Fibroblast of upper back skin (primary cell): ENCODE results near the gene PRPSAP2.
"Not testable (repeated sequence)": the region's sequence is repeated elsewhere in the genome, so short reads cannot be mapped to it uniquely, and the experiment has no call there.

ENCODE experiments used
- DNase-seq: peaks from one replicate; pipeline ENCODE4 v3.0.0-alpha.2; 2013

PRPSAP2 gene

DNA sequence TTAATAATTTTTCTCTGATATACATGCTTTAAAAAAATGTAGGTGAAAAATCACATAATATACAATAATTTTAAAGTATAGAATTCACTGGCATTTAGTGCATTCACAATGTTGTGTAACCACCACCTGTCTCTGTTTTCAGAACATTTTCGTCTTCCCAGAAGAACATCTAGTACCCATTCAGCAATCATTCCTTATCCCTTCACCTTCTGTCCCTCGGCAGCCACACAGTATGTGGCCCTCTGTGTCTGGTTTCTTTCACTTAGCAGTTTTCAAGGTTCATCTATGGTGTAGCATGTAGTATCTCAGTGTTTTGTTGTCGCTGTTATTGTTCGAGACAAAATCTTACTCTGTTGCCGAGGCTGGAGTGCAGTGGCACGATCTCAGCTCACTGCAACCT, 33.6 kb downstream of the PRPSAP2 start:
- no peak for DNase-seq

DNA sequence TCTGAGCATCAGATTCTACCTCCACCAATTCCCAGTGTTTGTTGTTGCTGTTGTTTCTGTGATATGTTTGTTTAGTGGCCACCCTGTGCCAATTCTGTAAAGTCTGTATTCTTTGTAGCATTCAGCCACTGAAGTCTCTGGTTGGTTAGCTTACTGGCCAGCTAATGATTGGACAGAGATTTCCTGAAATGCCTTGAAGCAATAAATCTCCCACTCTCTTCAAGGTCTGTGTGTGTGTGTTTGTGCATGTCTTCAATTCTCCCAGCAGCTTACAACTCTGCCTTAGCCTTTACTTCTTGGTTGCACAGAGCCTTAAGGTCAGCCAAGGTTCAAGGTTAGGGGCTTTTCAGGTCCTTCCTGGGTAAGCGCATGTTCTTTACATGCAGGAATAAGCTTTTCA, 38.2 kb downstream of the PRPSAP2 start:
- no peak for DNase-seq

DNA sequence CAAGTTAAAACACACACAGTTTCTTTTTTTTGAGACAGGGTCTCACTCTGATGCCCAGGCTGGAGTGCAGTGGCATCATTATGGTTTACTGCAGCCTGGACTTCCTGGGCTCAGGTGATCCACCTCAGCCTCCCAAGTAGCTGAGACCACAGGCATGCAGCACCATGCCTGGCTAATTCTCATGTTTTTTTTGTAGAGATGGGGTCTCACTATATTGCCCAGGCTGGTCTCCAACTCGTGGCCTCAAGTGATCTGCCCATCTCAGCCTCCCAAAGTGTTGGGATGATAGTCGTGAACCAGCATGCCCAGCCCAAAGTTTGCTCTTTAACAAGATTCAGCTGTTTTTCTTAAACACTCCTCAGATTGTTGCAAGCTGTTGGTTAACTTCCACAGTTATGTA, 39.0 kb downstream of the PRPSAP2 start:
- DNase-seq: no peak

DNA sequence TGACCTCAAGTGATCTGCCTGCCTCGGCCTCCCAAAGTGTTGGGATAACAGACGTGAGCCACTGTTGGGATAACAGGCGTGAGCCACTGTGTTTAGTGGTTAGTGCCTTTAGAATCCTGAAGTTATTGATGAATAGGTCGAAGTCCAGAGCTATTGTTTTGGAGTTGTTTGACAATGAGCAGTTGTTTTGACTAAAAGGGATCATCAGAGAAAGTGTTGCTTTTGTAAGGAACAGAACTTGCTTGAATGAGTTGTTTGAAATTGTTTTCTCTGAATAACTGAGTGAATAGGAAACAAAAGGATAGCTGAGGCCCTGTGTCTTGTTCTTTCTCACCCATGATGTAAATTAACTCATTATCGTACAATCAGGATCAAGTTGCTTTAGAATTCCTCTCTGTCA, 46.6 kb downstream of the PRPSAP2 start:
- DNase-seq: no peak

DNA sequence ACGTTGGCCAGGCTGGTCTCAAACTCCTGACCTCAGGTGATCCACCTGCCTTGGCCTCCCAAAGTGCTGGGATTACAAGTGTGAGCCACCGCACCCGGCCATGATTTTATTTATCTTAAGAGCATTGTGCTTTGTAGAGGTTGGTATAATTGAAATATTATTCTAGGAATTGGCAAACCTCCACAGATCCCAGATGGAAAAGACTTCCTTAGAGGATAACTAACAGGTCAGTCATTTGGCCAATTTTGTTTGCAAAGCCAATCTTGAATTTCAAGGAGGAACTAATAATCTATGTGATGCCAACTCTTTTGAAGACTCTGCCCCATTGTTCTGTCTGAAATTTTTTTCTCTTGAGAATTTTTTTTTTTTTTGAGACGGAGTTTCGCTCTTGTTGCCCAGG, 47.3 kb downstream of the PRPSAP2 start:
- DNase-seq: no peak

DNA sequence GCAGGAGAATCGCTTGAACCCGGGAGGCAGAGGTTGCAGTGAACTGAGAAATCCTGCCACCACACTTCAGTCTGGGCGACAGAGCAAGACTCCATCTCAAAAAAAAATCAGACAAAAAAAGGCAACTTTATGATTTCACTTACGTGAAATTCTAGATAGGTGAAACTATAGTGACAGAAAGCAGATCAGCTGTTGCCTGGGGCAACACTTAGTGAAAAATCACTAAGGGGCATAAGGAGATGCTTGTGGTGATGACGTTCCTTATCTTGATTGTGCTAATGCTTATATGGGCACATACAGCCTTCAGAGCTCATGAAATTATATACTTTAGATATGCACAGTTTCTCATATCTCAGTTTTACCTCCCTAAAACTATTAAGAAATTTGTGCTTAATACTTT, 52.4 kb downstream of the PRPSAP2 start:
- DNase-seq: no peak

DNA sequence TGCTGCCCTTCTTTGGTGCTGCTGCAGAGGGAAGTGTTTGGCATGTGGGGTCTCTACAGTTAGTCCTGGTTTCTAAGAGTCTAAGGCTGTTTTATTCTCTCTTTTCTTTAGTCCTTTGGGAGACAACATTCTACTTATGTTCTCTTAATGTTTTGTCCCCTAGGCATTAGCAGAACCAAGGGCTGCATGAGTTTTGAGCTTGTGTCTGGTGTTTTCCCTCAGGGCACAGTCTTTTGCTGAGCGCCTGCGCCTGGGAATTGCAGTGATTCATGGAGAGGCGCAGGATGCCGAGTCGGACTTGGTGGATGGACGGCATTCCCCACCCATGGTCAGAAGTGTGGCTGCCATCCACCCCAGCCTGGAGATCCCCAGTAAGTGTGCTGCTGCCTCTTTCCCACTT, 53.0 kb downstream of the PRPSAP2 start:
- no peak for DNase-seq

DNA sequence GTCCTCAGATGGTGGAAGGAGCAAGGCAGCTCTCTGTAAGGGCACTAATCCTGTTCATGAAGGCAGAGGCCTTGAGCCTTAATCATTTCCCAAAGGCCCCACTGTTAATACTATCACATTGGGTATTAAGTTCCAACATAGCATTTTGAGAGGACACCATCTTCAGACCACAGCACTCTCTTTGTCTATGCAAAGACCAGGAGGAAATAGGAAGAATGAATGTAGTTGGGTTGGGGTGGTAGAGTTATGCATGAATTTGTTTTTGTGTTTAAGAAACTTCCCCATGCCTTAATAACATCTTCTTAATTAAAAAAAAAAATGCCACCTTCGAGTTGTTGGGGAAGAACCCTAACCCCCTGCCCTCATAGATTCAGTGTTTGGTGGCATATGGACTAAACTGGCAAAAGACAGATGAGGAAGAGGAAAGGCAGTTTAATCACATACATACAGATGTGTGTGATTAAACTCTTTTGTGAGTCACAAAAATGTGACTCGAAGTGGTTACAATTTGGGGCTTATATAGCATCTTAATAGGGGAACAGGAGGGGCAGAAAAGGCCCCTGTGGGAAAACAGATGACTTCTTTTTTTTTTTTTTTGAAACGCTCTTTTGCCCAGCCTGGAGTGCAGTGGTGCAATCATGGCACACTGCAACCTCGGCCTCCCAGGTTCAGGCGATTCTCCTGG, 59.0 kb downstream of the PRPSAP2 start:
- peak; percentile 44 for DNase-seq

DNA sequence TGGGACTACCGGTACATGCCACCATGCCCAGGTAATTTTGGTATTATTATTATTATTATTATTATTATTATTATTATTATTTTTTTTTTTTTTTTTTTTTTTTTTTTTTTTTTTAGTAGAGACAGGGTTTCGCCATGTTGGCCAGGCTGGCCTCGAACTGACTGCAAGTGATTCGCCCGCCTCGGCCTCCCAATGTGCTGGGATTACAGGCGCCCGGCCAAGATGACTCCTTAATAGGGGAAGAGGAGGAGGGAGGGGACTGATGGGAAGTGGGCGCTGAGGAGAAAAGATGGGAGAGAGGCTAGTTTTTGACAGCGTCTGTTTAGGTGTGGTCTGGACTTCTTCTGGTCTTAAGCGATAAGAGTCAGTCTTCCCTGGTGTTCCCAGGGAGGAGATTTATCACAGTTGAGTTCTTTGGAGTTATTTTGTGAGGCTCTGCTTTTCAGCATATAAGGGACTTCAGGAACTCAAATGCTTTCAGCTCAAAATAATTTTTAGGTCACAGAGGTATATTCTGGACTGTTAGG, 59.6 kb downstream of the PRPSAP2 start:
- peak; percentile 10 for DNase-seq

DNA sequence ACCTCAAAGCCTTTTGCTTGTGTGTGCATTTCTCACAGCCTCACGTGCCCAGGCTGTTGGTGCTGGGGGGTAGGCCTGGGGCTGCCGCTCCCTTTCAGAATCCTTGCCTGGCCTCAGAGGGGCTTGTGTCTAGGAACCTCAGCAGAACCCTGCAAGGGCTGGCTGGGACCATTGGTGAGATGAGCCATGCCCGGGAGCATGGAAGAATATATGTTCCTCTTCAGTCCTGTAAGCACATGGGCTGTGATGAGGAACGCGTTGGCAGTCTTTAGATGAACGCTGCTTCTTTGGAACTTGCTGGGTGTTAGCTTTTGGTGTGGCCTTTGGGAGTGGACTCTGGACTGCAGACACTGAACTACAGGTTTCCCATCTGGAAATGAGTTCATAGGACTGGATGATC, 62.0 kb downstream of the PRPSAP2 start:
- no peak for DNase-seq

DNA sequence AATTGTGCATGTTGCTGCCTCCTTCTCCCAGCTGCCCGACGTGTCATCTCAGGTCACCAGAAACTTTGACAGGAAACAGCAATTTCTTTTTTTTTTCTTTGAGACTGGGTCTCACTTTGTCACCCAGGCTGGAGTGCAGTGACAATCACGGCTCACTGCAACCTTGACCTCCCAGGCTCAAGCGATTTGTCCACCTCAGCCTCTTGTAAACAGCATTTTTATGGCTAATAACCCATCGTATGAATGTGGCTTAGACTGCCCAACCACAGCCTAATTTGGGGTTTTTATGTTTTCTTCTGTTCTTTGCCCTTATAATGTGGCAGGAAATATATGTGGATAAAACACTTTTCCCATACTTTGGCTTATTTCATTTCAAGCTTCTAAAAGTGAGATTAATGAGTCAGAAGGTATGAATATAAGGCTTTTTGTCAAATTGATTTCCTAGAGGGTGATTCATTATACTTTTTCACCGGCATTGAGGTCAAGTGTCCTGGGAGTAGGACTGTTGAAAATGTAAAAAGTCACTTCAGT, 63.0 kb downstream of the PRPSAP2 start:
- DNase-seq: peak; percentile 21

DNA sequence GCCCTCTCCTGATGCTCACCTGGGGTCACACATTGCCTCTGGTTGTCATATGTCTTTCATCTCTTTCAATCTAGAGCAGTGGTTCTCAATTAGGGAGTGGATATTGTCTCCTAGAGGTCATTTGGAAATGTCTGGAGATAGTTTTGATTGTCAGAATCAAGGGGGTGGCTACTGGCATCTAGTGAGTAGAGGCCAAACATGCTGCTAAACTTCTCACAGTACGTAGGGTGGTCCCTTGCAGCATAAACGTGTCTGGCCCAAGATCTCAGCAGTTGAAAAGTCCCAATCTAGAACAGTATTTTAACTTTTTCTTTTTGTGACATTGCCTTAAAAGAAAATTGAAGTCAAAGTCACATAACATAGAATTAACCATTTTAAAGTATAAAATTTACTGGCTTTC, 63.6 kb downstream of the PRPSAP2 start:
- no peak for DNase-seq

DNA sequence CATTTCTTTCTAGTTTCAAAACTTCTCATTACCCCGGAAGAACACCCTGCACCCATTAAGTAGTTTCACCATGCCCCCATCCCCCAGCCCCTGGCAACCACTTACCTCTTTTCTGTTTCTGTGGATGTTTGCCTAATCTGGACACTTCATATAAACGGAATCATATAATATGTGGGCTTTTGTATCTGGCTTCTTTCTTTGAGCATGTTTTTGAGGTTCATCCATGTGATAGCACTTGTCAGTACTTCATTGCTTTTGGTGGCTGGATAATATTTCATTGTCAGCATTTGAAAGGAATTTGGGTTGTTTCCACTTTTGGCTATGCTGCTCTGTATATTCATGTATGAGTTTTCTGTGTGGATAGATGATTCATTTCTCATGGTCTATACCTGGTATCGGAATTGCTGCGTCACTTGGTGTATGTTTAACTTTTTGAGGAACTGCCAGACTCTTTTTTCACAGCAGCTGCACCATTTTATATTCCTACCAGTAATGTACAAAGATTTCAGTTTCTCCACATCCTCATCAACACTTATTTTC, 64.1 kb downstream of the PRPSAP2 start:
- peak; percentile 81 for DNase-seq

DNA sequence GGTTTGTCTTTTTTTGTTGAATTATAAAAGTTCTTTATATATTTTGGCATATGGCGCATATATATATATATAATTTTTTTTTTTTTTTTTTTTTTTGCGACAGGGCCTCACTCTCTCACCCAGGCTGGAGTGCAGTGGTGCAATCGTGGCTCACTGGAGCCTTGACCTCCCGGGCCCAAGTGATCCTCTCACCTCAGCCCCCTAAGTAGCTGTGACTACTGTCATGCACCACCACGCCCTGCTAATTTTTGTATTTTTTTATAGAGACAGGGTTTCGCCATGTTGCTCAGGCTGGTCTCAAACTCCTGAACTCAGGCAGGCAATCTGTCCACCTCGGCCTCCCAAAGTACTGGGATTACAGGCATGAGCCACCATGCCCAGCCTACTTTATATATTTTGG, 64.7 kb downstream of the PRPSAP2 start:
- not testable (repeated sequence) for DNase-seq

DNA sequence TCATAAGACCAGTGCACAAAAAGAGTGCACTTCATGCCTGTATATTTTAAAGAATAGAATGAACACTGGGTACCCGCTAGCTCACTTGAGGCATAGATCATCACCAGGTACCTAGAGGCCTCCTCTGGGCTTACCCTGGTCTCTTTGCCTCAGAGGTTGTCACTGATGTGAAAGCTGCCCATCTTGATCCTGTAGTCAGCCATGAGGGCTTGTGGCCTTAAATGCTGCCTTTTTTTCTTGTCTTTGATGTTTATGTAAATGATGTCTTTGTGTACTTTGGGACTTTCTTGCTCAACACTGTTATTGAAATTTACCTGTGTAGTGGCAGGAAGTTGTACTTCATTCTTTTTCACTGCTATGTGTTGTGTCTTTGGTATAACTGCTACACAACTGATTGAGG, 67.3 kb downstream of the PRPSAP2 start:
- no peak for DNase-seq

DNA sequence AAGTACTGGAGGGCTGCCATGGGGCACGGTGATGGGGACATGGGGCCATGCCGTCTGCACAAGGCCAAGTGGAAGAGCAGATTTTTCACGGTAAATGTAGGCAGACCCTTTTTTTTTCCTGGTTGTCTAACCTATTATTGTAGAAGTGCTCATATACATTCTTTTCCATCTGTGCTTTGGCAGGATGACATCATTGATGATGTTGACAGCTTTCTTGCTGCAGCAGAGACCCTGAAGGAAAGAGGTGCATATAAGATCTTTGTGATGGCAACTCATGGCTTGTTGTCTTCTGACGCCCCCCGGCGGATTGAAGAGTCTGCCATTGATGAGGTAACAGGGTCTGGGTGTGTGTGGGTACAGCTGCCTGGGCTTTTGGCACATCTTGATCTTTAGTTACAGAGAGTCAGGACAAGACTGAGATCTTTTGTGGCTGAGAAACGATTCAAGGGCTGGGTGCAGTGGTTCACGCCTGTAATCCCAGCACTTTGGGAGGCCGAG, 70.7 kb downstream of the PRPSAP2 start:
- no peak for DNase-seq

DNA sequence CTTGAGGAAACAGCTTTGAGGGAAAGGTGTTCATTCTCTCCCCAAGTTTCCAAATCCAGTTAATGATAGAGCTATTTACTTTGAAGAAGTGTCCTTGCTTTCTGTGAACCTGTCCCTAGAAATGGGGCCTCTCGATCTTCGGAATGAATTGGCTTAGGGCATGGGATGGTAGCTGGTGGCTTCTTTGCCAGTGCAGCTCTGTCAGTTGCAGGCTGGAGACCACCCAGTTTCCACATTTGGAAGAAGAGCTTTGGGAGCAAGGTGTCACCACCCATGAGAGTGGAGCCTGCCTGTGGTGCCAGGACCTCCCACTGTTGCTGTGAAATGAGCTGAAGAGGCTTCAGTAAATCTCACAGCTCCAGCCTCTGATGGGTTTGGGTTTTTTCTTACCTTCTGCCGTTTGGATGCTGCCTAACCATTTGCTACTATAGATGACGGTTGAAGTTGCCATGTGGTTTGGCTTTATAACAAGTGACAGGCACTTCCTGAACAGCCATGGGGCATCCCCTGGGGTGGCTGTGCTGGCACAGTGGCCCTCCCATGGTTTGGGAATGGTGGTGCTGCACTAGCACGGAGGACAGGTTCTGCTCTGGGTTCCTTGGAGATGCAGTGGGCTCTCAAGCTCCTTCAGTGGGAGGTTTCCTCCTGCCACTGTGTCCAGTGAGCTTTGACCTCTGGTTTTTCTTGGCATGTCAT, 74.6 kb downstream of the PRPSAP2 start:
- DNase-seq: no peak

DNA sequence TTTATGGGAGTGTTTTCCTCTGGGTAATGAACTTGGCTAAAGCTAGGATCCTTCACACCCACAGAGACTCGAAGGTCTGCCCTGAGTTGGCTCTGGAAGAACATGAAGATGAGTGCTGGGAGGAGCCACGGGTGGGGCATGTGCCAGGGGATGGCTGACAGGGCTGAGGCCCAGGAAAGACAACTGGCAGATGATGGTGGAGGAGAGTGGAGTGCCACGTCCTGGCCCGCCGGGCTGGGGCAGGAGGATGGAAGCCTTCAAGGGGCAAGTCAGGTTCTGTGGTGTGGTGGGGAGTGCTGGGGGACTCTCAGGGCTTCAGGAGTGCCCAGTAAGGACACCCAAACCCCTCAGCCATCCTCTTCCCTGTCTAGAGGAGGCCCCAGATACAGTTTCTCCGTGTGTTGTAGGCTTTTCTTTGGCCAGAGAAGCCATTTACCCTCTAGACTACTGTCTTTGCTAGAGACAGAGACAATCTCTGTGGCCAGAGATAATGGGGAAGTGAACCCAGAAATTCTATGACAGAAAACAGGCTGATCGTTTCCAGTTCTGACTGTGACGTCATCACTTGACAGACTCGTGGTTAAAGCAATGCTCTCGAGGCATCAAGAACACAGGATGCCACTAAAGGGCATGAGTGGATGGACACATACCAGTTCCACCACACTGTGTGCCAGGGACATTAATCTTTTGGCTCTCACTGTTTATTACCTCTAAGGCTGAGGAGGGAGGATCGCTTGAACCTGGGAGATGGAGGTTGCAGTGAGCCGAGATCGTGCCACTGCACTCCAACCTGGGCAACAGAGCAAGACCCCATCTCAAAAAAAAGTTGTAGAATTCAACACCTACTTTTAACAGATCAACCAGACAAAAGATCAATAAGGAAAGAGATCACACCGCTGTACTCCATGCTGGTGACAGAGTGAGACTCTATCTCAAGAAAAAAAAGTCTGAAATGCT, 75.4 kb downstream of the PRPSAP2 start:
- DNase-seq: no peak

DNA sequence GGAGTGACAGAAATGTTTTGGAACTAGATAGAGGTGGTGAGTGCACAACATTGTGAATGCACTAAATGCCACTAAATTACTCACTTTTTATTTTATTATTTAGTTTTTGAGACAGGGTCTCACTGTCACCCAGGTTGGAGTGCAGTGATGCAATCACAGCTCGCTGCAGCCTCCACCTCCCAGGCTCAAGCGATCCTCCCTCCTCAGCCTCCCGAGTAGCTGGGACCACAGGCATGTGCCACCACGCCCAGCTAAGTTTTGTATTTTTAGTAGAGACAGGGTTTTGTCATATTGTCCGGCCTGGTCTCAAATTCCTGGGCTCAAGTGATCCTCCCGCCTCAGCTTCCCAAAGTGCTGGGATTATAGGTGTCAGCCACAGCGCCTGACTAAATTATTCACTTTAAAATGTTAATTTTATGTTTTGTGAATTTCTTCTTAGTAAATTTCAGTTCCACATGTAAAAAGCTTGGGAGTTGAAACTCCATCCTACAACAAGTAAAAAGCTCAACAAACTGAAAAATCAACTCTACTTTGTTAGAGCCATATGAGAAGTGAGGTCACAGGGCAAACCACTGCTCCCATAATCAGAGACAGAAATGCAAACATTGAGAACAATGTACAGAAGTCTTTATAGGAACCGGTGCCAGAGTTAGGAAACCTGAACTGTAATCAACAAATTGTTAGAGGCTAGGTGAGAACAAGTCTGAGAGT, 80.2 kb downstream of the PRPSAP2 start:
- DNase-seq: no peak

DNA sequence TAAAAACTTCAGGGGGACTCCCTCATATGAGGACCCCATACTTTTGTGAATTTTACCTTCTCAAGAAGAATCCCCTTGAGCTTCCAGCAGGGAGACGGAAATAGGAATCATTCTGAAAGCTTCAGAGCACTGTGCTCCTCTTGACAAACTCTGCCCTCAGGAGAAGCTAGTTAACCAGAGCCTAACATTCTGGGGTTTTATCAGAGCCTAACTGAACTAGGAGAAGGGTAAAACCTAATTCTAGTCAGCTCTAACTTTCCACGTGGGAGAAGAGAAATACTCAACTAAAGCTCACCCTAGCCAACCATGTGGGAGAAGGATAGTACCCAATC, 80.7 kb downstream of the PRPSAP2 start:
- no peak for DNase-seq

DNA sequence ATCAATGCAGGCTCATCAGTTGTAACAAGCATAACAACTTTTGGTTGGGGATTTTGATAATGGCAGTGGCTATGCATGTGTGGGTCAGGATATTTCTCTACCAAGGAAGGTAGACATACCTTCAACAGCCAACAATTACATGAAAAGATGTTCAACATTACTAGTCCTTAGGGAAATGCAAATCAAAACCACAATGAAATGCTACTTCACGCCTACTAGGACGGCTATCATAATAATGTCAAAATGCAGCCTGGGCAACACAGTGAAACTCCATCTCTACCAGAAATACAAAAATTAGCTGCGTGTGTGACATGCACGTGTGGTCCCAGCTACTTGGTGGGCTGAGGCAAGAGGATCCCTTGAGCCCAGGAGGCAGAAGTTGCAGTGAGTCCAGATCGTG, 86.7 kb downstream of the PRPSAP2 start:
- no peak for DNase-seq

DNA sequence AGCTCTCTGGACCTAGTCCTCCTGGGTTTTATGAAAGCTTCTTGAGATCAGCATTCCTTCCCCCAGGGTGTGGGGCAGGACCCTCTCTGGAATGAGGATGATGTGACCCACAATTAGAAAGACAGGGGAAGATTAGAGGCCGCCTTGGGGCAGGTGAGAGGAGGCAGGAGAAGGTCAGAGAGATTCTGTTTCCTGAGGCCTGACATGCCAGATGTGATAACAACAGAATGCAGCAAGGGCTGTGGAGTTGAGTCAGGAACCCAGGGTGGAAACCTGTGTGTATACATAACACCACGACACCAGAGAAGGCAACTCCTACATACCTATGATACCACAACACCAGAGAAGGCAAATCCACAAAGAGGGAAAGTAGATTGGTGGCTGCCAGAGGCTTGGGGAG, 88.6 kb downstream of the PRPSAP2 start:
- no peak for DNase-seq
